SK-N-SH treated with all-trans-retinoic acid at 6 μM for 48 hours (cell line): ENCODE data around the gene MRPS23.

Experiments
- ATAC-seq: fragments of 200-7000 bp; cut with Tn5 transposase; 3 replicates; pipeline ENCODE4 v1.9.1; 2020; ENCODE audit warnings: mild to moderate bottlenecking, moderate library complexity
- ARNTL ChIP-seq: fragments of 450-650 bp; formaldehyde crosslinking; IDR thresholded peaks from 2 replicates; pipeline ENCODE4 v1.5.0; 2020; ENCODE audit warnings: low read depth, mild to moderate bottlenecking, moderate library complexity, borderline replicate concordance
- BACH2 ChIP-seq: fragments of 250-450 bp; sonication (Bioruptor Pico); IDR thresholded peaks from 2 replicates; pipeline ENCODE4 v1.9.0; 2021; ENCODE audit warnings: mild to moderate bottlenecking, borderline replicate concordance
- CSDC2 ChIP-seq: fragments of 250-450 bp; sonication (Bioruptor Pico); IDR thresholded peaks from 2 replicates; pipeline ENCODE4 v1.5.0; 2020; ENCODE audit warnings: mild to moderate bottlenecking, moderate library complexity
- ESRRG ChIP-seq: fragments of 250-450 bp; sonication (Bioruptor Pico); IDR thresholded peaks from 2 replicates; pipeline ENCODE4 v1.6.1; 2021; ENCODE audit warnings: mild to moderate bottlenecking
- GLIS3 ChIP-seq: fragments of 250-450 bp; sonication (Bioruptor Pico); IDR thresholded peaks from 2 replicates; pipeline ENCODE4 v1.5.0; 2020; ENCODE audit warnings: mild to moderate bottlenecking, moderate library complexity
- ISL1 ChIP-seq: fragments of 250-450 bp; sonication (Bioruptor Pico); IDR thresholded peaks from 2 replicates; pipeline ENCODE4 v2.1.2; 2022; ENCODE audit warnings: mild to moderate bottlenecking, moderate library complexity
- OSR1 ChIP-seq: fragments of 250-450 bp; sonication (Bioruptor Pico); IDR thresholded peaks from 2 replicates; pipeline ENCODE4 v1.8.0; 2022; ENCODE audit warnings: moderate library complexity, mild to moderate bottlenecking, inconsistent platforms
- PPARA ChIP-seq: fragments of 250-450 bp; sonication (Bioruptor Pico); IDR thresholded peaks from 2 replicates; pipeline ENCODE4 v1.5.0; 2020; ENCODE audit warnings: mild to moderate bottlenecking, borderline replicate concordance
- RARB ChIP-seq: fragments of 250-450 bp; sonication (Bioruptor Pico); IDR thresholded peaks from 2 replicates; pipeline ENCODE4 v1.8.0; 2021; ENCODE audit warnings: mild to moderate bottlenecking, moderate library complexity
- SNAI2 ChIP-seq: fragments of 250-450 bp; sonication (Bioruptor Pico); IDR thresholded peaks from 2 replicates; pipeline ENCODE4 v1.5.0; 2020; ENCODE audit warnings: mild to moderate bottlenecking, moderate library complexity
- TCF4 ChIP-seq: fragments of 250-450 bp; sonication (Bioruptor Pico); IDR thresholded peaks from 2 replicates; pipeline ENCODE4 v1.8.0; 2021; ENCODE audit warnings: mild to moderate bottlenecking, moderate library complexity, borderline replicate concordance
- TOX ChIP-seq: fragments of 250-450 bp; sonication (Bioruptor Pico); IDR thresholded peaks from 2 replicates; pipeline ENCODE4 v1.8.0; 2021; ENCODE audit warnings: mild to moderate bottlenecking, moderate library complexity, borderline replicate concordance
- ZC3H10 ChIP-seq: fragments of 250-450 bp; sonication (Bioruptor Pico); IDR thresholded peaks from 2 replicates; pipeline ENCODE4 v1.5.1; 2021; ENCODE audit warnings: mild to moderate bottlenecking, moderate library complexity
- ZFP3 ChIP-seq: fragments of 250-450 bp; sonication (Bioruptor Pico); IDR thresholded peaks from 2 replicates; pipeline ENCODE4 v1.5.0; 2020; ENCODE audit warnings: mild to moderate bottlenecking, moderate library complexity
- ZFP30 ChIP-seq: fragments of 450-650 bp; formaldehyde crosslinking; IDR thresholded peaks from 2 replicates; pipeline ENCODE4 v1.5.0; 2022; ENCODE audit warnings: mild to moderate bottlenecking, moderate library complexity
- ZNF565 ChIP-seq: fragments of 450-650 bp; formaldehyde crosslinking; conservative IDR thresholded peaks from 2 replicates; pipeline ENCODE4 v1.5.0; 2020; ENCODE audit warnings: low read depth, mild to moderate bottlenecking, moderate library complexity
- ZNF70 ChIP-seq: fragments of 450-650 bp; formaldehyde crosslinking; IDR thresholded peaks from 2 replicates; pipeline ENCODE4 v1.5.0; 2020; ENCODE audit warnings: mild to moderate bottlenecking, moderate library complexity
- ZNF8 ChIP-seq: fragments of 450-650 bp; formaldehyde crosslinking; IDR thresholded peaks from 2 replicates; pipeline ENCODE4 v1.5.0; 2020; ENCODE audit warnings: mild to moderate bottlenecking, moderate library complexity
- TF ChIP-seq, protein P1 (sequence below): fragments of 250-450 bp; sonication (Bioruptor Pico); IDR thresholded peaks from 2 replicates; pipeline ENCODE4 v1.5.0; 2020; ENCODE audit warnings: mild to moderate bottlenecking, moderate library complexity
- TF ChIP-seq, protein P2 (sequence below): fragments of 250-450 bp; sonication (Bioruptor Pico); IDR thresholded peaks from 2 replicates; pipeline ENCODE4 v1.5.1; 2020; ENCODE audit warnings: low read depth, mild to moderate bottlenecking, moderate library complexity
- TF ChIP-seq, protein P3 (sequence below): fragments of 250-450 bp; sonication (Bioruptor Pico); IDR thresholded peaks from 2 replicates; pipeline ENCODE4 v1.8.0; 2020; ENCODE audit warnings: mild to moderate bottlenecking, moderate library complexity, borderline replicate concordance
- TF ChIP-seq, protein P4 (sequence below): fragments of 250-450 bp; sonication (Bioruptor Pico); IDR thresholded peaks from 2 replicates; pipeline ENCODE4 v1.5.1; 2021; ENCODE audit warnings: mild to moderate bottlenecking, moderate library complexity
- TF ChIP-seq, protein P5 (sequence below): fragments of 250-450 bp; sonication (Bioruptor Pico); IDR thresholded peaks from 2 replicates; pipeline ENCODE4 v1.8.0; 2021; ENCODE audit warnings: low read depth, mild to moderate bottlenecking, moderate library complexity, borderline replicate concordance

MRPS23 gene

DNA sequence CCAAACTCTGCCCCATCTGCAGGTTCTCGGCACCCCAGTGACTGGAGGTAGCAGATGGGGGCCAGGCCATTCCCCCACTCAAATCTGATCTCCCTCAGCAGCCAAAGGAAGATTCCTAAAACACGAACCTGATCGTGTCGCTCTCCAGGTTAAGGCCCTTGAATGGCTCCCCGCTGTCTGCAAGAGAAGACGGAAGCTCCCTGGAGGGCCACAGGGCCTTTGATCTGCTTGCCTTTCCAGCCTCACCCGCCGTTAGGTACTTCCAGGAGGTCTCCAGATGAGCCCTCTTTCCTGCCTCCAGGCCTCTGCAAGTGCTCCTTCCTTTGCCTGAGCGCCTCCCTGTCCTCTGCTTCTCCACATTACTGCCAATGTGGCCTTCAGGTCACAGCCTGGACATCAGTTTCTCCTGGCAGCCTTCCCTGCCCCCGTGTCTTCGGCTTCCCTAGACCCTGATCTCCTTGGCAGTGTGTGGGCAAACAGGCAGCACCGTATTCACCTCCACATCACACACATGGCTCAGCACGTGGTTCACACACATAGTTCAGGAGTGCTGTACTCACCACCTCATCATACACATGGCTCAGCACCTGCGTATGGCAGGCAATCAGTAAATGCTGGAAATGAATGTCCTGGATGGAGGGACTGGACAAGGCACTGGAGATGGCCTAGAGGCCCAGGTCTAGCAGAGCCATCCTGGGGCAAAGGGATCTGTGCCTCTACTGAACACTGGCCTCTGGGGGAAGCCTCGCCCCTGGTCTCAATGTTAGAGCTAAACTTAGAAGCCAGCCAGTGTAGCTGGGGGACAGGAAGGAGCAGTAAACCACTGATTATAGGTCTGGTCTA, 26.4 kb upstream of the MRPS23 start:
- TF ChIP-seq ZFP30 (CRISPR knock-in tag) (no peak), ARNTL (CRISPR knock-in tag) (no peak), TOX (CRISPR knock-in tag) (no peak)
- ATAC-seq, result no peak

DNA sequence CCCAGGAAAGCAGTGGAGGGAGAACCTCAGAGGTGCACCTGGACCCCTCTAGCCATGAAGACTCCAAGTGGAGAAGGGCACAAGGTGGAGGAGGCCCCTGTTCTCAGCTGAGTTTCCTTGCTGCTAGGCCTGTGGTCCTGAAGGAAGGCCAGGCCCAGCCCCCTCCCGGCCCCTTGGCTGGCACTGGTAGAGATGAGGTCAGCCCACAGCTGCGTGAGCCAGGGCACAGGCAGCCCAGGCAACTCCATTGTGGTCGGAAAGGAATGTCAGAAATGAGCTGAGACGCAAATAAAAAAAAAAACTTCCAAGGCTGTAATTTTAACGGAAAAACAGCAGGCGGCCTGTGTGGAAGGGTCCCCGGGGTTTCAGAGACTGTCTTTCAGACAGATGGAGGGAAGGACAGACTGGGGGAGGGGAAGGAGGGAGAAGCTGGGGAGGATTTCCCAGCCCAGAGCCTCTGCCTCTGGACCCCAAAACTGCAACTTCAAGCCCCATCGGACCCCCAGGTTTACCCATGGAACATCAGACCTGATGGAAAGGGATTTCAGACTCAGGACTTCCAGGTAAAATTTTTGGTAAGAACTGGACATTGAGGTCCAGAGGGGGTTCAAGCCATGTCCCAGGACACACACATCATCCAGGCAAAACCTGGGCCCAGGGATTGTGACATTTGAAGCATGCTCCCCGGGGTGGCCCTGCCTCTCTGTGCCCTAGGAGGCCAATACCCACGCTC, 25.6 kb upstream of the MRPS23 start:
- TF ChIP-seq ZNF565, result no peak
- TF ChIP-seq, protein P1, sequence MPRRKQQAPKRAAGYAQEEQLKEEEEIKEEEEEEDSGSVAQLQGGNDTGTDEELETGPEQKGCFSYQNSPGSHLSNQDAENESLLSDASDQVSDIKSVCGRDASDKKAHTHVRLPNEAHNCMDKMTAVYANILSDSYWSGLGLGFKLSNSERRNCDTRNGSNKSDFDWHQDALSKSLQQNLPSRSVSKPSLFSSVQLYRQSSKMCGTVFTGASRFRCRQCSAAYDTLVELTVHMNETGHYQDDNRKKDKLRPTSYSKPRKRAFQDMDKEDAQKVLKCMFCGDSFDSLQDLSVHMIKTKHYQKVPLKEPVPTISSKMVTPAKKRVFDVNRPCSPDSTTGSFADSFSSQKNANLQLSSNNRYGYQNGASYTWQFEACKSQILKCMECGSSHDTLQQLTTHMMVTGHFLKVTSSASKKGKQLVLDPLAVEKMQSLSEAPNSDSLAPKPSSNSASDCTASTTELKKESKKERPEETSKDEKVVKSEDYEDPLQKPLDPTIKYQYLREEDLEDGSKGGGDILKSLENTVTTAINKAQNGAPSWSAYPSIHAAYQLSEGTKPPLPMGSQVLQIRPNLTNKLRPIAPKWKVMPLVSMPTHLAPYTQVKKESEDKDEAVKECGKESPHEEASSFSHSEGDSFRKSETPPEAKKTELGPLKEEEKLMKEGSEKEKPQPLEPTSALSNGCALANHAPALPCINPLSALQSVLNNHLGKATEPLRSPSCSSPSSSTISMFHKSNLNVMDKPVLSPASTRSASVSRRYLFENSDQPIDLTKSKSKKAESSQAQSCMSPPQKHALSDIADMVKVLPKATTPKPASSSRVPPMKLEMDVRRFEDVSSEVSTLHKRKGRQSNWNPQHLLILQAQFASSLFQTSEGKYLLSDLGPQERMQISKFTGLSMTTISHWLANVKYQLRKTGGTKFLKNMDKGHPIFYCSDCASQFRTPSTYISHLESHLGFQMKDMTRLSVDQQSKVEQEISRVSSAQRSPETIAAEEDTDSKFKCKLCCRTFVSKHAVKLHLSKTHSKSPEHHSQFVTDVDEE (CRISPR knock-in tag), result peak; percentile 54; the same call in 1 of the 2 replicates
- TF ChIP-seq, protein P2, sequence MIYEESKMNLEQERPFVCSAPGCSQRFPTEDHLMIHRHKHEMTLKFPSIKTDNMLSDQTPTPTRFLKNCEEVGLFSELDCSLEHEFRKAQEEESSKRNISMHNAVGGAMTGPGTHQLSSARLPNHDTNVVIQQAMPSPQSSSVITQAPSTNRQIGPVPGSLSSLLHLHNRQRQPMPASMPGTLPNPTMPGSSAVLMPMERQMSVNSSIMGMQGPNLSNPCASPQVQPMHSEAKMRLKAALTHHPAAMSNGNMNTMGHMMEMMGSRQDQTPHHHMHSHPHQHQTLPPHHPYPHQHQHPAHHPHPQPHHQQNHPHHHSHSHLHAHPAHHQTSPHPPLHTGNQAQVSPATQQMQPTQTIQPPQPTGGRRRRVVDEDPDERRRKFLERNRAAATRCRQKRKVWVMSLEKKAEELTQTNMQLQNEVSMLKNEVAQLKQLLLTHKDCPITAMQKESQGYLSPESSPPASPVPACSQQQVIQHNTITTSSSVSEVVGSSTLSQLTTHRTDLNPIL (CRISPR knock-in tag), result peak; percentile 90
- TF ChIP-seq ZFP3 (CRISPR knock-in tag), result no peak
- peak; percentile 79 for TF ChIP-seq SNAI2
- TF ChIP-seq ARNTL (CRISPR knock-in tag), result no peak
- peak; percentile 82; the same call in 1 of the 2 replicates for TF ChIP-seq RARB (CRISPR knock-in tag)
- TF ChIP-seq, protein P3, sequence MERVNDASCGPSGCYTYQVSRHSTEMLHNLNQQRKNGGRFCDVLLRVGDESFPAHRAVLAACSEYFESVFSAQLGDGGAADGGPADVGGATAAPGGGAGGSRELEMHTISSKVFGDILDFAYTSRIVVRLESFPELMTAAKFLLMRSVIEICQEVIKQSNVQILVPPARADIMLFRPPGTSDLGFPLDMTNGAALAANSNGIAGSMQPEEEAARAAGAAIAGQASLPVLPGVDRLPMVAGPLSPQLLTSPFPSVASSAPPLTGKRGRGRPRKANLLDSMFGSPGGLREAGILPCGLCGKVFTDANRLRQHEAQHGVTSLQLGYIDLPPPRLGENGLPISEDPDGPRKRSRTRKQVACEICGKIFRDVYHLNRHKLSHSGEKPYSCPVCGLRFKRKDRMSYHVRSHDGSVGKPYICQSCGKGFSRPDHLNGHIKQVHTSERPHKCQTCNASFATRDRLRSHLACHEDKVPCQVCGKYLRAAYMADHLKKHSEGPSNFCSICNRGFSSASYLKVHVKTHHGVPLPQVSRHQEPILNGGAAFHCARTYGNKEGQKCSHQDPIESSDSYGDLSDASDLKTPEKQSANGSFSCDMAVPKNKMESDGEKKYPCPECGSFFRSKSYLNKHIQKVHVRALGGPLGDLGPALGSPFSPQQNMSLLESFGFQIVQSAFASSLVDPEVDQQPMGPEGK (CRISPR knock-in tag), result peak; percentile 52; the same call in 1 of the 2 replicates
- no peak for TF ChIP-seq OSR1
- TF ChIP-seq, protein P4, sequence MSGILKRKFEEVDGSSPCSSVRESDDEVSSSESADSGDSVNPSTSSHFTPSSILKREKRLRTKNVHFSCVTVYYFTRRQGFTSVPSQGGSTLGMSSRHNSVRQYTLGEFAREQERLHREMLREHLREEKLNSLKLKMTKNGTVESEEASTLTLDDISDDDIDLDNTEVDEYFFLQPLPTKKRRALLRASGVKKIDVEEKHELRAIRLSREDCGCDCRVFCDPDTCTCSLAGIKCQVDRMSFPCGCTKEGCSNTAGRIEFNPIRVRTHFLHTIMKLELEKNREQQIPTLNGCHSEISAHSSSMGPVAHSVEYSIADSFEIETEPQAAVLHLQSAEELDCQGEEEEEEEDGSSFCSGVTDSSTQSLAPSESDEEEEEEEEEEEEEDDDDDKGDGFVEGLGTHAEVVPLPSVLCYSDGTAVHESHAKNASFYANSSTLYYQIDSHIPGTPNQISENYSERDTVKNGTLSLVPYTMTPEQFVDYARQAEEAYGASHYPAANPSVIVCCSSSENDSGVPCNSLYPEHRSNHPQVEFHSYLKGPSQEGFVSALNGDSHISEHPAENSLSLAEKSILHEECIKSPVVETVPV, result no peak
- TF ChIP-seq TCF4 (CRISPR knock-in tag), result no peak
- no peak for TF ChIP-seq ZNF8 (CRISPR knock-in tag)
- TF ChIP-seq ESRRG (CRISPR knock-in tag), result no peak
- TF ChIP-seq ZC3H10 (CRISPR knock-in tag), result peak; percentile 87
- no peak for TF ChIP-seq BACH2 (CRISPR knock-in tag)
- TF ChIP-seq CSDC2 (CRISPR knock-in tag), result peak; percentile 79; the same call in 1 of the 2 replicates
- peak; percentile 69 for TF ChIP-seq ISL1 (CRISPR knock-in tag)
- TF ChIP-seq TOX (CRISPR knock-in tag), result no peak
- TF ChIP-seq PPARA (CRISPR knock-in tag), result no peak
- TF ChIP-seq ZFP30 (CRISPR knock-in tag), result no peak
- TF ChIP-seq GLIS3 (CRISPR knock-in tag), result no peak
- TF ChIP-seq ZNF70 (CRISPR knock-in tag), result no peak
- TF ChIP-seq, protein P5, sequence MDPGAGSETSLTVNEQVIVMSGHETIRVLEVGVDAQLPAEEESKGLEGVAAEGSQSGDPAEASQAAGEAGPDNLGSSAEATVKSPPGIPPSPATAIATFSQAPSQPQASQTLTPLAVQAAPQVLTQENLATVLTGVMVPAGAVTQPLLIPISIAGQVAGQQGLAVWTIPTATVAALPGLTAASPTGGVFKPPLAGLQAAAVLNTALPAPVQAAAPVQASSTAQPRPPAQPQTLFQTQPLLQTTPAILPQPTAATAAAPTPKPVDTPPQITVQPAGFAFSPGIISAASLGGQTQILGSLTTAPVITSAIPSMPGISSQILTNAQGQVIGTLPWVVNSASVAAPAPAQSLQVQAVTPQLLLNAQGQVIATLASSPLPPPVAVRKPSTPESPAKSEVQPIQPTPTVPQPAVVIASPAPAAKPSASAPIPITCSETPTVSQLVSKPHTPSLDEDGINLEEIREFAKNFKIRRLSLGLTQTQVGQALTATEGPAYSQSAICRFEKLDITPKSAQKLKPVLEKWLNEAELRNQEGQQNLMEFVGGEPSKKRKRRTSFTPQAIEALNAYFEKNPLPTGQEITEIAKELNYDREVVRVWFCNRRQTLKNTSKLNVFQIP (CRISPR knock-in tag), result no peak
- TF ChIP-seq, all 23 proteins: peak for 8
- peak; percentile 89 for ATAC-seq
